GM18868 (cell line): Measurements from ENCODE around the gene JAKMIP3.

Source experiments
- ATAC-seq: cut with Tn5 transposase; IDR thresholded peaks from one replicate; pipeline ENCODE4 v1.9.1; 2021; ENCODE audit warnings: mild to moderate bottlenecking, moderate library complexity; ENCODE audit not compliant: unreplicated experiment

Gene JAKMIP3

DNA sequence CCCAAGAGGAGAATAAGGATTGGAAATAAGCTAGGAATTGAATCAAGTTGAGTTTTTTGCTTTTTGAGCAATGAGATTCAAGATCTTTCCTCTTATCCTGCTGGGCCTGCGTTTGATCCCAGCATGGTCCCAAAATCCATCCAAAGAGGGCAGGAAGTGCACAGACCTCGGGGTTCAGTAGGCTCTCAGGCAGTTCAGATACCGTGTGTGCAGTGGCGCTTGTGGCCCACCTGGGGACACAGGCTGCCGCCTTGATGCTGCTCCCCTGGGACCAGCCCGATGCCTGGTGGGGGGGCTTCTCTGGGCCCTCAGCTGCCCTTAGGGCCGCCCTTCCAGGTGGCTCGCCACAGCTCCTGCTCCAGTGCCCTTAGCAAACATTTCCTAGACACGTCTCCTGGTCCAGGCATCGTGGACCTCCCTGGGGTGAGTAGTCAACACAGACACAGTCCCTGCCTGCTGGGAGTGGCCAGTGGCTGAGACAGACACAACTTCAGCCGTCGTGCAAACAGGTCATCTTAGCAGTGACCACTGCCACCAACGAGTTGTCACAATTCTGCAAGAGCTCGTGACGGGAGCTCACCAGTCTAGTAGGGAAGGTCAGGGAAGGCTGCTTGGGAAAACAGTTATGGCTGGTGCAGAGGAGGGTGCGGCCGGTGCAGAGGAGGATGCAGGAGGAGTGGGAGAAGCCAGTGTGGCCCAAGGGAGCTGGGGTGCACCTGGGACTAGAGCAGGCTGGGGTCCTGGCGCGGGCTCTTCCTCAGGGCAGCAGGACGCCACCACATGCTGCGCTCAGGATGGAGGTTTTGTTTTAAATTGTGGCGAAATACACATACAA, 21.7 kb upstream of the JAKMIP3 start:
- no peak for ATAC-seq

DNA sequence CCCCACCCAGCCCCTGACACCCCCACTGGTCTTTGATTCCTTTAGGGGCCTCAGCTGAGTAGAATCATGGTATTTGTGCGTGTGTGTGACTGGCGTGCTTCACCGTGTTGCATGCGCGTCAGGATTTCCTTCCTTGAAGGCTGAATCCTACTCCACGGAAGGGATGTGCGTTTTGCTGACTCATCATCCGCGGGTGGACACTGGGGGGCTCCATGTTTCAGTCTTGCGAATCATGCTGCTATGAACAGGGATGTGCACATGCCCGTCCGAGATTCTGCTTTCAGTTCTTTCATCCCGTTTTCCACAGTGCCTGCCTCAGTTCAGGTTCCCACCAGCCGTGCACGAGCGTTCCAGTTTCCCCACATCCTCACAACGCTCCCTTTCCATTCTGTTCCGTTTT, 20.9 kb upstream of the JAKMIP3 start:
- ATAC-seq: no peak

DNA sequence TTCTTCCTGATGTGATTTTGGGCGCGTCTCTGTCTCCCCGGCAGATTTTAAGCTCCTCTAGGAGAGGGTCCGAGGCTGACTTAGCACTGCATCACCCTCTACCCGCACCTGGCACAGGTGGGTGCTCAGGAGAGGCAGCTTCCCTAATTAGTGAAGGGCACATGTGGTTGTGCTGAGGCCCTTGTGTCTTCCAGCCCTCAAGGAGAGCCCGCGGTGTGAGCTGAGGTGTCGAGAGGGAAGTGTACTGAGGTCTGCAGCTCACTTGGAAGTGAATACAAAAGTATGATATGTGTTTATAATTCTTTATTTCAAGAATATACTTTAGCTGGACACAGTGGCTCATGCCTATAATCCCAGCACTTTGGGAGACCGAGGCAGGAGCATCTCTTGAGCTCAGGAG, 20.4 kb upstream of the JAKMIP3 start:
- ATAC-seq: no peak

DNA sequence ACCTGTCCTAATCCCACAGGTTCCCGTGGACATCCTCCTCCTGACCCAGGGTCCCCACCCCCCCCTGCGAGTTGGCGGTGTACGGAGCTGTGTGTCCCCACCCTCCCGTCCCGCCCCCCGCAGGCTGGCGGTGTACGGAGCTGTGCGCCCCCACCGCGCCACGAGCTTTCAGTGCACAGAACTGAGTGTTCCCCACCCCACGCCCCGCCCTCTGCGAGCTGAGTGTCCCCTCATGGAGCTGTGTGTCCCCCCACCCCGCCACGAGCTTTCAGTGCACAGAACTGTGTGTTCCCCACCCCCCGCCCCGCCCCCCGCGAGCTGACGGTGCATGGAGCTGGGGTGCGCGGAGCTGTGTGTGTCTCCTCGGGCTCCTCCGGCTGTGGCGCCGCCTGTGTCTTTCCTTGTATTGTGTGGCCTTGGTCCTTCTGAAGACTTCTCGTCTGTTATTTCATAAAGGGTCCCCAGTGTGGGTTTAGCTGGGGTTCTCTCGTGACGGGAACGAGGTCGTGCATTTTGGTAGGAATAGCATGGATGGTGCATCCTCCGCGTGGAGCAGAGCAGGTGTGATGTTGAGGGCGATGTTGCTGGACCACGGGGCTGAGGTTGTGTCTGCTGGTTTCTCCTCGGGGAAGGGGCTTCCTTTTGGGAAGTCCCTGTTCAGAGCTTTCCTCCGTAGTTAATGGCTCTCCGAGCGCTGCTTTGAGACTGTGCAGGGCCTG, 18.0 kb upstream of the JAKMIP3 start:
- no peak for ATAC-seq

- ATAC-seq: no peak
These were observed 17.5 kb upstream of the JAKMIP3 start for GRCh38 chr10:132048294-132048667.

DNA sequence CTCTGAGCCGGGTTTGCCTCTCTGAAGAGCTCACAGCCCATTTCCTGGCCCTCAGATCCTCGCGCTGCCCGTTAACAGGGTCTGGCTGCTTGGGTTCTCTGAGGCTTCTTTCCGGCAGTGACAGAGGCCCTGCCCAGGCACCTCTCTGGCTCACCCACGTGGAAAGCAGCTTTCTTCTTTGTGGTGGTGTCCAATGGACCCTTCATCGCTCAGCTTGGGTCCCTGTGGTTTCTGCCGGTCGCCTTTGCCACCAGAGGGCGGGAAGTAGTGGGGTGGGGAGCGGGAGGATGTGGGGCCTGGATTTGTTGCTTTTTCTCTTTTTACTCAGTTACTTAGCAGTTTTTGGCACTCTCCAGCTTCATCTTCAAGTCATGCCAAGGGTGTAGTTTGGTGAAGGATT, 15.6 kb upstream of the JAKMIP3 start:
- ATAC-seq: no peak

DNA sequence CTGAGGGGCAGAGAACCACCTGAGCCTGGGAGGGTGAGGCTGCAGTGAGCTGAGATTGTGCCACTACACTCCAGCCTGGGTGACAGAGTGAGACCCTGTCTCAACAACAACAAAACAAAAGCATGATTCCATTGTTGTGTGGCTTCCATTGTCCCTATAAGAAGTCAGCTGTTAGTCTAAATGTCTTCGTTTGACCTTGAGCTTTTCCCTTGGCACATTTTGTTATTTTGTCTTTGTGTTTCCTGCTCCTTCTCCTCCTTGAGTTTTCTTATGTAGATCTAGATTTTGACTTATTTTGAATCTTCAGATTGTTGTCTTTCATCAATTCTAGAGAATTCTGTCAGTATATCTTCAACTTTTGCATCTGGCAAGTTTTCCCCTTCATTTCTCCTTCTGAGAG, 13.6 kb upstream of the JAKMIP3 start:
- no peak for ATAC-seq

DNA sequence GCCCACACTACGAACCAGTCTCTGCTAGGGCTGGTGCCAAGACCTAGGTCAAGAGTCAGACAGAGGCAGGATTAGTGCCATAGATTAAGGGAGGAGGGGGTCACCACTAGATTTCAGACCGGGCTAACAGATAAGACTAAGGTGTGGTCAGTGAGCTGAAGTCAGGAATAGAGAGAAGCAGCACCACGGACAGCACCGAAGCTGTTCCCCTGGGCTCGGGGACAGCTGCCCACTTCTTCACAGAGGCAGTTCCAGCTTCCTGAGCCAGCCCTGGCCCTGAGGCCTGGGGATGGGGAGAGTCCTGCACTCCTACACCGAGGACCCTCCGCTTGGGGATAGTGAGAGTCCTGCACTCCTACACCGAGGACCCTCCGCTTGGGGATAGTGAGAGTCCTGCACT, 11.2 kb upstream of the JAKMIP3 start:
- ATAC-seq: no peak

- ATAC-seq: no peak
These were observed 10.1 kb upstream of the JAKMIP3 start for GRCh38 chr10:132055616-132056015.

DNA sequence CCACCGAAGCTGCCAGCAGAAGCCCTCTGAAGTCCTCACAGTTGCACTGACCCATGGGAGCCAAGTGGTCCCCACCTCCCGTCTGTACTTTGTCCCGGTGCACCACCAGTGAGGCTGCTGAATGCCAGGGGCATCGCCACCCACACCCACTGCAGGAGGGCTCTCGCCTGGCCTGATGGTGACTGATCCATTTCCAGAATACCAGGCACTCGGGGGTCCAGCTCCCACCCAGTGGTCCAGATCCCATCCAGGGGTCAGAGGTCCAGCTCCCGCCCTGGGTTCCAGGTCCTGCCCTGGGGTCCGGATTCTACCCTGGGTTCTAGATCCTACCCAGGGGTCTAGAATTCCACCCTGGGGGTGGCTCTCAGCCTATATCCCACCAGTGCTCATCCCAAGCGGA, 9.1 kb upstream of the JAKMIP3 start:
- no peak for ATAC-seq

DNA sequence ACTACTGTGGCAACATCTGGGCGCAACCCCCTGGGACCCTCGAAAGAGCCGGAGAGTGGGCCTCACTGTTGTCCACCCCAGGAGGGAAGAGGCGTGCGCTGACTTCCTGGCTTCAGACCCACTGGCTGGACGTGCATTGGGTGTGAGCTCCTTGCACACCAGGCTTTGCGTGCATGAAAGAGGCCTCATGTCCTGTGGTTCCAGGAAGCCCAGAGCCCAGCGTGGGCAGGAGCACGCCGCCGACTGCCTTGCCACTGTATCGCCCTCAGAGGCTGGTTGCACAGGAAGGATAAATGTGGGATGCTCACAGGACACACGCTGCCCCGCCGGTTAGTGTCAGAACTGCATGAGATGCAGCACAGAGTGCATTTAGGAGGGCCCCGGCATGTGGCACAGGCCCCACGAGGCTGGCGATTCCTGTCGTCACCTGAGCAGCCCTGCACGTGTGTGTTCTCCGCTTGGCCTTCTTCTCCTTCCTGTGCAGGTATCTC, 8.5 kb upstream of the JAKMIP3 start:
- ATAC-seq: no peak

DNA sequence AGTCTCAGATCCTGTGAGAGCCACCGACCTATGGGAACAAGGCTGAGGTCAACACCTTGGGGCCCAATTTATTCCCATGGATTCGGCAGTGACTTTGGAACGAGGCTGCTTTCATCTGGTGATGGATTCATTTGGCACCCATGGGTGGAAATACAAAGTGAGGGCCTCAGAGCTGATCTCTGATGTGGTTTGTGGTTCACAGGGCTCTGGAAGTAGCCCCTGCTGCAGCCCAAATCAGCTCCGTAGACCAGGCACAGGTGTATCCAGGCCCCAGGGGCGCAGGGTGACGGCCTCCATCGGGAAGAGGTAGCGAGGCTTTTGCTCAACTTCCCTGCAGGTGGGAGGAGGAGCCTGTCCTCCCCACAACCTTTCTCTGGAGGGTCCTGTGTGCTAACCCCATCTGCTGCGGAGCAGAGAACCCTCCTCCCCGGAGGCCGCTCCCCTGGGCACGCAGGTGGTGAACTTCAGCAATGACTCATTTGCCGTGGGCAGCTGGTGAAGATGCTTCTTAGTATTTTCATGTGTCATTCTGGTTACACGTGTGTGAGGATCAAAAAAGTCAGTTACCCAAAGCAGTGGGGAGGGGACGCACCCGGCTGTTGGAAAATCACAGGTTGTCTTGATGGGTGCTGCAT, 7.5 kb upstream of the JAKMIP3 start:
- ATAC-seq: no peak

DNA sequence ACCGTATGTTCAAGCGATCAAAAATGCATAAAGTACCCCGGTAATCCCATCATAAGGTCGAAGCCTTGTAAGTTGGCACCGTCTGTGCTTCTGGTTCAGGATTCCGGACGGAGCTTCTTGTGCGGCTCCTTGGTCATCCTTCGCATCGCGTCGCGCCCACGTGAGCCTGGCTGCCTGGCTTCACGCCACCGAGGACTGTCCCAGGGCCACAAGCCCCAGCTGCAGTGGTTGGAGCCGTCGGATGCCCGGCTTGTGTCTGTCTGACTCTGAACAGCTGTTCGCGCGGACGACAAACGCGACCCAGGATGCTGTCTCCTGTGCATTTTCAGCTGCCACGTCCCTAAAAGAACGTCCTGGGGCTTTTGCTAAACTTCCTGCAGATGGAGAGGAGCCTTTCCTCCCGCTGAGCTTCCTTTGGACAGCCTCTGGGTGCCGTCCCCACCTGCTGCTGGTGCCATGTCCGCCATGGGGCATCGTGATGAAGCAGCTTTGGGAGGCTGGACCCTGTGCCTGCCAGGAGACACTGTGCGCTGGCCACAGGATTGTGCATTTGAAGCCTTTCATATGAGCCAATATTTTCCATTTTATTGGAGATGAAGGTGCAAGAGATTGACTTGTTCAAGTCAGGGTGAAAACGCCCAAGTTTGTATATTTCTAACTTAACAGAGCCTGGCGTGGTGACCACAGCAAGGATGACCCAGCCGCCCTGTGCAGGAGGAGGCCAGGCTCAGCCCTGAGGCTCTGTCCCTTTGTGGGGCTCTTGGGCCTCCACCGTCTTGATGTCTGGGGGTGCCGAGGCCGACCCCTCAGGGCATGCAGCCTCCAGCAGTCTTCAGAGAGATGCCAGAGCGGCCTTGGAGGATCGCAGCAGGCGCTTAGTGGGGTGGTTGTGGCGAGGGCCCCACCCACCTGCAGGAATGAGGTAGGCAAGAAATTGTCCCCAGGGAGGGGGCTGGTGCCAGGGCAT, 6.7 kb upstream of the JAKMIP3 start:
- no peak for ATAC-seq

- no peak for ATAC-seq
These were observed 5.8 kb upstream of the JAKMIP3 start for GRCh38 chr10:132059760-132060508.

GRCh38 chr10:132061030-132061429, 4.7 kb upstream of the JAKMIP3 start:
- ATAC-seq: no peak

DNA sequence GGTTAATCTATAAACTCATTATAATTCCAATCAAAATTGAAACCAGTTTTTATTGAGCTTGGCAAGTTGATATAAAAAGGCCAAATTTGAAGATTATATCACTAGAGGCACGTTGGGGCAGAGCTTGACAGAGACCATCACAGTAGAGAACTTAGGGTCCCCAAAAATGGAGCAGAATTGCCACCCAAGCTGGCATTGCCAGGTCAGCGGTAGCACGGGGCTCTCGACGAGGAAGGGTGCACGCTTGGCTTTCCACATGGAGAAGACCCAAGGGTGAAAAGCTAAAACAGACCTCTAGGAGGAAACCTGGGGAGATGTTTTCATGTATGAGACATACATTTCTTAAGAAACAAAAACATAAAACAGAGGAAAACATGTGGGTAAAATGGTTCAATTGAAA, 4.3 kb upstream of the JAKMIP3 start:
- no peak for ATAC-seq

DNA sequence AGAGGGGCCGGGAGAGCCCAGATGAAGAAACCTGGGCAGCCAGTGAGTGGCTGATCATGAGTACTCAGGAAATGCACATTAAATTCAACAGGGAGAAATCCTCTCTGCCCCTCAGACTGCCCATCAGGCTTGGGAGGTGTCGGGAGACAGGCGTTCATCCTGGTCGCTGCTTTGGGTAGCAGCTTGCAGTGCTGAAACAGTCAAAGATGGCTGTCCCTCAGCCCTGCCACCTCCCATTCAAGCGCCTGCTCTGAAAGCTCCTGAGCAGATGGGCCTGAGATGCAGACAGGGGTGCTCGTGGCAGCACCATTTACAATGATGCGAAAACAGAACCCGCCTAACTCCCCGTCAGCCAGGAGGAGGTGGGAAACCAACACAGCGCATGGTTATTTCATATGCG, 3.6 kb upstream of the JAKMIP3 start:
- ATAC-seq: no peak

DNA sequence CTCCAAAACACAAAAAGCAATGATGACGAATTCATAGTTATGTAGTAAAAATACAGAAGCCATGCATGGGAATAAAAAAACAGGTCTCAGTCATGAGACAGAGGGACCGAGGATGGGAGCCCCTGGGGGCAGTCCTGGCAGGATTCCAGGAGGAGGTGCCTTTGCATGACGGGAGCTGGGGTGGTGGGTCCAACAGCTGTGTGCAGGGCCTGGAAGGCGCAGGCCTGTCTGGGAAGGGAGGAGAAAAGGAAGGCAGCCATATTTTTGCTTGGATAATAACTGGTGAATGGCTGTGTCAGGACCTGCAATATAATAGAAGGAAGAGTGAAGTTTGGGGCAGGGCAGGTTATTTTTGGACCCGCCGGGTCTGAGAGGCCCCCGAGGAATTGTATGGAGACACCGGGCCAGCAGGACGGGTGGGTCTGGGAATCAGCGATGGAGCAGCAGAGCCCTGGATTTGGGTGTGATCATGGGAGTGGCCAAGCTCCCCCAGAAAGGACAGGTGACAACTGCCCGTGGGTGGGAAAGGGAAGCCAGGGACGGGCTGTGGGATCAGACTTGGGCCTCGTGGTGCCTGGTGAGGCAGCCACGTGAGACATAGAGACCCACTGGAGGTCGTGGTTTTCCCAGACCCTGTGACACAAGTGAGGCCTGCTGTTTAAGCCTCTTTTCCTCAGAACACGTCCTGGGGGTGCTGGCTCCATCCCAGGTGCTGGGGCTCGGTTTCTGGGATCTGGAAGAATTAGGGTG, 2.9 kb upstream of the JAKMIP3 start:
- ATAC-seq: no peak

- ATAC-seq: no peak
These were observed 2.3 kb upstream of the JAKMIP3 start for GRCh38 chr10:132063432-132063831.
